DND-41 (cell line): ENCODE data around the gene RNF212.

Experiments
- CTCF ChIP-seq: IDR thresholded peaks from 2 replicates; pipeline ENCODE4 v1.5.1; 2012; ENCODE audit warnings: borderline replicate concordance, low read length, moderate library complexity, mild to moderate bottlenecking; ENCODE audit not compliant: poor library complexity, severe bottlenecking; ENCODE audit errors: extremely low read depth
- EZH2 ChIP-seq: IDR thresholded peaks from 3 replicates; pipeline ENCODE4 v1.6.1; 2012; ENCODE audit warnings: borderline replicate concordance, low read depth, mild to moderate bottlenecking, moderate library complexity, low read length, inconsistent platforms; ENCODE audit not compliant: severe bottlenecking

DNA sequence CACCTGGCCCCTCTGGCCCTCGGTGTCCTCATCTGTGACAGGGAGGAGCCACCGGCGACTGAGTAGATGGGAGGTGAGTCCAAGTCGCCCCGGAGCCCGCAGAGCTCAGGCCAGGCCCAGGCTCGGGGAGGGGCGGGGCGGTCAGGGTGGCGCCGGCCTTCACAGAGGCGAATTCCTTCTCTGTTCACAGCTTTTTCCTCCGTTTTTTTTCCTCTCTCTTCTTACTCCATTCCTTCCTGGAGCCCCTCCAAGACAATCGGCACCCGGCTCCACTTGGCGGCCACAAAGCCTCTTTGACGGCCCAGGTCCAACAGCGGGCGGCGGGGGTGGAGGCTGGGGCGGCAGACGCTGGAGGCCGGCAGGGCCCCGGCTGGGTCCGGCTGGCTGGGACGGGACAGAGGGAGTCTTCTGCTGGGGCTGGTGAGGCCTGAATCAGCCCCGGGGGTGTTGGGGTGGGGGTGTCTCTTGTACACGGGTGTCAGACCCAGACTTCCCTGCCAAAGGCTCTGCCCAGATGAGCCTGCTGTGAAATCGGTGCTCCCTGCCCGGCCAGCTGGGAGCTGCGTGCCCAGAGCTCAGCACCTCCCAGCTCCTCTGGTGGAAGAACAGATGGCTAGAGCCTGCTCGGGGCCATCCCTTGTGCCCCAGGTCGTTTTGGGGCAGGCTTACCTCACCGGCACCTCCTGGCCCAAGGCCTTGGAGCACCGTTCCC lies 79.4 kb downstream of the RNF212 start:
- TF ChIP-seq CTCF = no peak
- TF ChIP-seq EZH2 = no peak
